HEK293 (cell line): ENCODE data around the gene NAV2.

Source experiments
- CTCF ChIA-PET: fragments of 350-600 bp; formaldehyde crosslinking; extraction: SDS; loops from one replicate; lab custom pipeline; 2021; ENCODE audit warnings: antibody characterized with exemption; lab: Yijun Ruan, JAX
- POLR2A ChIA-PET: fragments of 300-600 bp; formaldehyde crosslinking; extraction: SDS; loops from one replicate; lab custom pipeline; 2020; ENCODE audit warnings: antibody characterized with exemption, inconsistent platforms; lab: Yijun Ruan, JAX
- H3K27ac ChIP-seq: fragments of 200-500 bp; sonication (Bioruptor generic); 2 replicates; pipeline ENCODE4 v1.5.1; 2014; ENCODE audit warnings: low read depth, low read length, control low read depth, inconsistent platforms; ENCODE audit errors: extremely low read depth
- H3K36me3 ChIP-seq, 2 experiments: fragments of 200-500 bp in 1 of 2; sonication (Bioruptor generic) in 1 of 2; 1 replicate in 1 of 2; 2 replicates in 1 of 2; pipeline ENCODE4 v1.5.1; 2014 to 2017; ENCODE audit warnings: inconsistent platforms in 2 of 2, low read length in 2 of 2; ENCODE audit not compliant: control insufficient read depth in 2 of 2, insufficient read depth in 1 of 2
- H3K4me1 ChIP-seq: fragments of 200-500 bp; sonication (Bioruptor generic); 2 replicates; pipeline ENCODE4 v1.5.1; 2014; ENCODE audit warnings: mild to moderate bottlenecking, low read length, inconsistent platforms; ENCODE audit not compliant: control insufficient read depth, insufficient read depth
- H3K4me3 ChIP-seq: 2 replicates; pipeline ENCODE4 v1.5.1; 2011; ENCODE audit warnings: low read depth, mild to moderate bottlenecking, control low read depth, low read length, moderate library complexity
- H3K9me3 ChIP-seq: fragments of 200-500 bp; sonication (Bioruptor generic); 2 replicates; pipeline ENCODE4 v1.5.1; 2014; ENCODE audit warnings: low read depth, low read length, inconsistent platforms; ENCODE audit not compliant: control insufficient read depth, insufficient read depth
- GLI4 ChIP-seq: fragments of 450-650 bp; formaldehyde crosslinking; IDR thresholded peaks from 2 replicates; pipeline ENCODE4 v1.5.1; 2016; ENCODE audit warnings: missing biosample characterization, missing genetic modification characterization
- HOXD13 ChIP-seq: sonication (generic); formaldehyde crosslinking; IDR thresholded peaks from 2 replicates; pipeline ENCODE4 v1.8.0; 2022; ENCODE audit warnings: missing genetic modification reagents, borderline replicate concordance
- MEIS1 ChIP-seq: sonication (generic); formaldehyde crosslinking; IDR thresholded peaks from 2 replicates; pipeline ENCODE4 v1.8.1; 2022; ENCODE audit warnings: missing genetic modification reagents, mild to moderate bottlenecking, borderline replicate concordance
- MZF1 ChIP-seq: fragments of 450-650 bp; formaldehyde crosslinking; IDR thresholded peaks from 2 replicates; pipeline ENCODE4 v1.5.1; 2017; ENCODE audit warnings: missing biosample characterization, missing genetic modification characterization, borderline replicate concordance
- ZFP41 ChIP-seq: fragments of 450-650 bp; formaldehyde crosslinking; IDR thresholded peaks from 2 replicates; pipeline ENCODE4 v1.5.1; 2016; ENCODE audit warnings: missing biosample characterization, missing genetic modification characterization, borderline replicate concordance
- ZNF169 ChIP-seq: fragments of 450-650 bp; formaldehyde crosslinking; IDR thresholded peaks from 2 replicates; pipeline ENCODE4 v1.5.1; 2016; ENCODE audit warnings: missing biosample characterization, missing genetic modification characterization
- ZNF19 ChIP-seq: fragments of 450-650 bp; formaldehyde crosslinking; IDR thresholded peaks from 2 replicates; pipeline ENCODE4; 2016; ENCODE audit warnings: missing biosample characterization, missing genetic modification characterization, low read depth
- ZNF280D ChIP-seq: fragments of 450-650 bp; formaldehyde crosslinking; IDR thresholded peaks from 2 replicates; pipeline ENCODE4 v1.5.1; 2016; ENCODE audit warnings: missing biosample characterization, missing genetic modification characterization
- ZNF423 ChIP-seq: fragments of 450-650 bp; formaldehyde crosslinking; IDR thresholded peaks from 2 replicates; pipeline ENCODE4 v1.5.1; 2016; ENCODE audit warnings: missing biosample characterization, missing genetic modification characterization
- ZNF549 ChIP-seq: fragments of 450-650 bp; IDR thresholded peaks from 2 replicates; pipeline ENCODE4 v1.5.1; 2018; ENCODE audit warnings: missing biosample characterization, missing genetic modification characterization, mild to moderate bottlenecking, inconsistent platforms, moderate library complexity
- ZNF76 ChIP-seq: fragments of 450-650 bp; formaldehyde crosslinking; IDR thresholded peaks from 2 replicates; pipeline ENCODE4; 2016; ENCODE audit warnings: low read depth, missing biosample characterization, missing genetic modification characterization, borderline replicate concordance
- TF ChIP-seq, protein P1 (sequence below): fragments of 450-650 bp; formaldehyde crosslinking; conservative IDR thresholded peaks from 2 replicates; pipeline ENCODE4 v1.5.1; 2016; ENCODE audit warnings: low read depth, missing biosample characterization, missing genetic modification characterization

The NAV2 gene

DNA sequence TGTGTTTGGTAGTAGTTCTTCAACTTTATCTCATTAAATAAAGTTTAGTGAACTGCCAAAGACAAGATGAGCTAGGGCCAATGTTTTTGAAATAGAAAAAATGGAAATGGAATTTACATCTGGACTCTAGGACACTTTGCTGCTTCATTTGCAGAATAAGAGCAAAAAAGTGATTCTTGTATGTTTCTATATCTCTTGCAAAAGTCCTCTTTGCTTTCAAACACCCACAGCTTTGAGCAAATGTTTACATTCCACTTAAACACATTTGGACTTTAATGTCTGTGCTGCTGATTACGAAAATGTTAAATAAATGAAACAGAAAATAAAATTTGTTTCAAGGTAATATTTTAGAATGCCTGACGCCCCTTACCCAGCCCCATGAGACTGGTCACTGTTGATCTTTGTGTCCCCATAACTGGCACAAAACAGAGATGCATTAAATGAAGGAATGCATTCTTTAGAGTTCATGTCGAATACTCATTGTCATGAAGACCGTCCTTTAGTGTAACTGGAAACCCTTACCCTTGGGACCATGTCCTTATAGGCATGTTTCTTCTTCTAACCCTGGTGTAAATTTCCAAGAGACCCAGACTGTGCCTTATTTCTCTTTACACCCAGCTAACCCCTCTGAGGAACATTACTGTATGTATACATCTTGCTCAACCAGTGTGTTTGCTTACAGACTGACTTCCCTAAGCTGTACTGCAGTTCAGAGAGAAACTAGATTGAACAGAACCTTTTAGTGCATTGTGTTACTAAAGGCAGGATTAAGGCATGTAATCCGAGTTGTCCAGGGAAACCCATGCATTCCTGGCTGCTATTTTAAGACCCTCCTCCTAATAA lies 199.7 kb downstream of the NAV2 start:
- Histone ChIP-seq H3K27ac (no peak overlapping the region), H3K4me3 (no peak overlapping the region), H3K9me3 (no peaks in the 10 kb centered on the region), H3K36me3 (no peaks in the 10 kb centered on the region), H3K4me1 (no peaks in the 10 kb centered on the region)
- TF ChIP-seq ZNF423 (tag by site-specific recombination) (no peak), MZF1 (tag by site-specific recombination) (no peak)
- POLR2A ChIA-PET, result no interaction called here
- CTCF ChIA-PET, result interaction anchor here (0.6 to 3.0 kb wide), 5 partner anchors 9 to 220 kb away, joined by 3 to 9 read pairs (median 6); no protein-coding TSS in a partner anchor

GRCh38 chr11:19912958-19913892 lies 200.6 kb downstream of the NAV2 start:
- CTCF ChIA-PET, result interaction anchor here (0.6 to 3.0 kb wide), 6 partner anchors 9 to 1540 kb away, joined by 3 to 9 read pairs (median 4); no protein-coding TSS in a partner anchor
- TF ChIP-seq ZNF169 (no peak), ZFP41 (tag by site-specific recombination) (no peak), GLI4 (tag by site-specific recombination) (no peak), ZNF280D (no peak), MEIS1 (CRISPR knock-in tag) (no peak), ZNF76 (tag by site-specific recombination) (no peak), ZNF19 (tag by site-specific recombination) (no peak), HOXD13 (no peak), ZNF549 (tag by site-specific recombination) (no peak)
- TF ChIP-seq, protein P1, sequence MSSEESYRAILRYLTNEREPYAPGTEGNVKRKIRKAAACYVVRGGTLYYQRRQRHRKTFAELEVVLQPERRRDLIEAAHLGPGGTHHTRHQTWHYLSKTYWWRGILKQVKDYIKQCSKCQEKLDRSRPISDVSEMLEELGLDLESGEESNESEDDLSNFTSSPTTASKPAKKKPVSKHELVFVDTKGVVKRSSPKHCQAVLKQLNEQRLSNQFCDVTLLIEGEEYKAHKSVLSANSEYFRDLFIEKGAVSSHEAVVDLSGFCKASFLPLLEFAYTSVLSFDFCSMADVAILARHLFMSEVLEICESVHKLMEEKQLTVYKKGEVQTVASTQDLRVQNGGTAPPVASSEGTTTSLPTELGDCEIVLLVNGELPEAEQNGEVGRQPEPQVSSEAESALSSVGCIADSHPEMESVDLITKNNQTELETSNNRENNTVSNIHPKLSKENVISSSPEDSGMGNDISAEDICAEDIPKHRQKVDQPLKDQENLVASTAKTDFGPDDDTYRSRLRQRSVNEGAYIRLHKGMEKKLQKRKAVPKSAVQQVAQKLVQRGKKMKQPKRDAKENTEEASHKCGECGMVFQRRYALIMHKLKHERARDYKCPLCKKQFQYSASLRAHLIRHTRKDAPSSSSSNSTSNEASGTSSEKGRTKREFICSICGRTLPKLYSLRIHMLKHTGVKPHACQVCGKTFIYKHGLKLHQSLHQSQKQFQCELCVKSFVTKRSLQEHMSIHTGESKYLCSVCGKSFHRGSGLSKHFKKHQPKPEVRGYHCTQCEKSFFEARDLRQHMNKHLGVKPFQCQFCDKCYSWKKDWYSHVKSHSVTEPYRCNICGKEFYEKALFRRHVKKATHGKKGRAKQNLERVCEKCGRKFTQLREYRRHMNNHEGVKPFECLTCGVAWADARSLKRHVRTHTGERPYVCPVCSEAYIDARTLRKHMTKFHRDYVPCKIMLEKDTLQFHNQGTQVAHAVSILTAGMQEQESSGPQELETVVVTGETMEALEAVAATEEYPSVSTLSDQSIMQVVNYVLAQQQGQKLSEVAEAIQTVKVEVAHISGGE (tag by site-specific recombination), result no peak
- TF ChIP-seq, all 188 proteins: peak for 0
- Histone ChIP-seq H3K4me1 (no peaks in the 10 kb centered on the region), H3K36me3 (no peaks in the 10 kb centered on the region), H3K9me3 (no peaks in the 10 kb centered on the region), H3K4me3 (no peak overlapping the region), H3K27ac (no peak overlapping the region)
- POLR2A ChIA-PET, result no interaction called here
